GM13977 (cell line): ENCODE data around the gene ATP5F1D.

Experiments used
- DNase-seq: peaks from one replicate; pipeline ENCODE4 v3.0.0; 2012; ENCODE audit warnings: low spot score
- CTCF ChIP-seq: IDR thresholded peaks from 2 replicates; pipeline ENCODE4 v1.5.1; 2012; ENCODE audit warnings: mild to moderate bottlenecking, control low read depth; ENCODE audit not compliant: insufficient read depth; ENCODE audit errors: extremely low read depth, missing control alignments
- in situ Hi-C: fragments of 300-500 bp; cut with MboI; formaldehyde crosslinking; loops from one replicate; pipeline ENCODE4 v1.12.0; 2022; ENCODE audit warnings: low sequenced_read_pairs, low pct_unique_long_range_greater_than_20kb, mixed read lengths, inconsistent platforms; ENCODE audit not compliant: unreplicated experiment

Gene ATP5F1D

GRCh38 chr19:1269478-1270212, 28.1 kb downstream of the ATP5F1D start:
- in situ Hi-C loops: no loop called here
- DNase-seq: peak; percentile 95
- no peak for TF ChIP-seq CTCF

- no peak for TF ChIP-seq CTCF
- no peak for DNase-seq
- in situ Hi-C loops: no loop called here
Observed at GRCh38 chr19:1270213-1270853, 28.8 kb downstream of the ATP5F1D start.

GRCh38 chr19:1270854-1271527, 29.4 kb downstream of the ATP5F1D start:
- TF ChIP-seq CTCF: no peak
- in situ Hi-C loops: no loop called here
- no peak for DNase-seq

GRCh38 chr19:1271528-1272422, 30.2 kb downstream of the ATP5F1D start:
- DNase-seq: no peak
- TF ChIP-seq CTCF: no peak
- in situ Hi-C loops: no loop called here

- no peak for DNase-seq
- in situ Hi-C loops: no loop called here
- no peak for TF ChIP-seq CTCF
Observed at GRCh38 chr19:1272423-1273262, 31.1 kb downstream of the ATP5F1D start.
